ENCODE measurements around the gene NFXL1.

Gene NFXL1

DNA sequence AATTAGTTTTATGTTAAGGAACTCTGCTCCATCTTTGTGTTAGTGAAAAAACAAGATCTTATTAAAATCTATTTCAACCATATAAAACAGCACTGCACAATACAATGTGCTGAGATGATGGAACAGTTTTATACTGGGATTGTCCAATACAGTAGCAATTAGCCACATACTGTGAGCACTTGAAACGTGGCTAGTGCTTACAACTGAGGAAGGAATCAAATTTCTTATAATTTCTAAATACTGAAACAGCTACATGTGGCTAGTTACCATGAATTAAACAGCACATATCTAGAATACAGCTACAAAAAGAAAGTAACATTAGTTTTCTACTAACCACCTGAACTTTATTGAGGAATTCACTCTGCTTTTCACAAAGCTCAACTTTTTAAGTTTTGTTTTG is 14.7 kb downstream of the NFXL1 start:
- Histone ChIP-seq H3K9me3 (ENCODE audit: control insufficient read depth, low read length) (no peaks in the 10 kb centered on the region), H3K27ac (ENCODE audit: insufficient read depth, low read depth, low read length, poor library complexity, severe bottlenecking) (no peak overlapping the region), H3K27me3 (ENCODE audit: control insufficient read depth, insufficient read depth, low read length, poor library complexity, severe bottlenecking) (no peaks in the 10 kb centered on the region), H3K4me3 (ENCODE audit: insufficient read depth, low read depth, low read length) (no peak overlapping the region), H3K36me3 (ENCODE audit: control insufficient read depth, insufficient read depth, low read length) (peaks cover 30% of the 10 kb centered on the region), H3K4me1 (ENCODE audit: control insufficient read depth, insufficient read depth, low read length) (no peaks in the 10 kb centered on the region)
- WGBS, 2 experiments, result 86 to 100% methylated on average over 1 of the region's 1 CpG

DNA sequence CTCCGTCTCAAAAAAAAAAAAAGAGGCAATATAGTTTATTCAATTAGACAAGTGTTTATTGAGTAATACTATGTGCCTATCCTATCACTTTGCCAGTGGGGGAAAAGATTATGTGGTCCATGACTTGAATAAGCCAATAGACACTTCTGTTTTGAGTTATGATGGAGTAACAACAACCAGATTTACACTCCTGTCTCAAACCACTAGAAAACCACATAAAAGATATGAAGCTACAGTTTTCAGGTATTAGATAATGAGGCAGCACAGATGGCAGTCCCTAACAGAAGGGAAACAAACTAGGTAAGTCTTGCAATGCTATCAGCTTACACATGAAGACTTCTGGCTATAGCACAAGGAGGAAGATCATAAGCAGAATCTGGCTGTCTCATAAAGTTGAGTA is 22.5 kb downstream of the NFXL1 start:
- WGBS, 2 experiments, result 100% methylated on average over 1 of the region's 1 CpG; no CpG with 5 or more reads in 1 of the 2 experiments
- Histone ChIP-seq H3K27ac (ENCODE audit: insufficient read depth, low read depth, low read length, poor library complexity, severe bottlenecking) (no peak overlapping the region), H3K4me3 (ENCODE audit: insufficient read depth, low read depth, low read length) (no peak overlapping the region), H3K9me3 (ENCODE audit: control insufficient read depth, low read length) (no peaks in the 10 kb centered on the region), H3K27me3 (ENCODE audit: control insufficient read depth, insufficient read depth, low read length, poor library complexity, severe bottlenecking) (no peaks in the 10 kb centered on the region), H3K36me3 (ENCODE audit: control insufficient read depth, insufficient read depth, low read length) (peaks cover 18% of the 10 kb centered on the region), H3K4me1 (ENCODE audit: control insufficient read depth, insufficient read depth, low read length) (no peaks in the 10 kb centered on the region)

DNA sequence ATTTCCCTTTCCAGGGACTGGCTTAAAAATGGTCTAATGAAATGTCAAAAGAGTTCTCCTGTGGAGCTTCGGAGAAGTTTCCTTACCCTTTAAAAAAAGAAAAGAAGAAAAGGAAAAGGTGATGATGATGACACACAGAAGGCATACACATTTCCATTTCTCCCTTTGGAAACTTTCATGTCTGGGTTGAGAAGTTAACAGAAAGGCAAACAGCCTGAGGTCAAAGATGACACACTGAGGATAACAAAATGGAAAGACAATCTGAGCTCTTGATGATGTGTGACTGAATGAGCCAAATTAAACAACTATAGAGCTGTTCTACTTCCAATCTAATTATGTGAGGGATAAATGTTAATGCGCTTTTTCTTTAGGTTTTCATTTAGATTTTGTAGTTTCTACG is 32.2 kb downstream of the NFXL1 start:
- H3K27ac ChIP-seq (ENCODE audit: insufficient read depth, low read depth, low read length, poor library complexity, severe bottlenecking), result no peak overlapping the region
- WGBS, 2 experiments, result 89 to 100% methylated on average over 1 of the region's 3 CpGs
- no peaks in the 10 kb centered on the region for H3K9me3 ChIP-seq (ENCODE audit: control insufficient read depth, low read length)
- H3K4me1 ChIP-seq (ENCODE audit: control insufficient read depth, insufficient read depth, low read length), result no peaks in the 10 kb centered on the region
- H3K36me3 ChIP-seq (ENCODE audit: control insufficient read depth, insufficient read depth, low read length), result peaks cover 16% of the 10 kb centered on the region
- no peaks in the 10 kb centered on the region for H3K27me3 ChIP-seq (ENCODE audit: control insufficient read depth, insufficient read depth, low read length, poor library complexity, severe bottlenecking)
- H3K4me3 ChIP-seq (ENCODE audit: insufficient read depth, low read depth, low read length), result no peak overlapping the region

DNA sequence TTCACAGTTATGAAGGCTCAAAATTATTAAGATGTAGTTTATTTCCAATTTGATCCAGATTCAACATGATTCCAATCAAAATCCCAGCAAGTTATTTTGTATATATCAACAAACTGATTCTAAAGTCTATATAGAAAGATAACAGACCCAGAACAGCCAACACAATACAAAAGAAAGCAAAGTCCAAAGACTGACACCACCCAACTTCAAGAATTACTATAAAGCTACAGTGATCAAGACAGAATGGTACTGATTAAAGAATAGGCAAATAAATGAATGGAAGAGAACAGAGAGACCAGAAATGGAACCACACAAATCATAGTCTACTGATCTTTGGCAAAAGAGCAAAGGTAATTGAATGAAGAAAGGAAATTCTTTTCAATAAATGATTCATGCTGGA is 34.9 kb downstream of the NFXL1 start:
- H3K4me3 ChIP-seq (ENCODE audit: insufficient read depth, low read depth, low read length), result no peak overlapping the region
- H3K27ac ChIP-seq (ENCODE audit: insufficient read depth, low read depth, low read length, poor library complexity, severe bottlenecking), result no peak overlapping the region
- peaks cover 24% of the 10 kb centered on the region for H3K36me3 ChIP-seq (ENCODE audit: control insufficient read depth, insufficient read depth, low read length)

DNA sequence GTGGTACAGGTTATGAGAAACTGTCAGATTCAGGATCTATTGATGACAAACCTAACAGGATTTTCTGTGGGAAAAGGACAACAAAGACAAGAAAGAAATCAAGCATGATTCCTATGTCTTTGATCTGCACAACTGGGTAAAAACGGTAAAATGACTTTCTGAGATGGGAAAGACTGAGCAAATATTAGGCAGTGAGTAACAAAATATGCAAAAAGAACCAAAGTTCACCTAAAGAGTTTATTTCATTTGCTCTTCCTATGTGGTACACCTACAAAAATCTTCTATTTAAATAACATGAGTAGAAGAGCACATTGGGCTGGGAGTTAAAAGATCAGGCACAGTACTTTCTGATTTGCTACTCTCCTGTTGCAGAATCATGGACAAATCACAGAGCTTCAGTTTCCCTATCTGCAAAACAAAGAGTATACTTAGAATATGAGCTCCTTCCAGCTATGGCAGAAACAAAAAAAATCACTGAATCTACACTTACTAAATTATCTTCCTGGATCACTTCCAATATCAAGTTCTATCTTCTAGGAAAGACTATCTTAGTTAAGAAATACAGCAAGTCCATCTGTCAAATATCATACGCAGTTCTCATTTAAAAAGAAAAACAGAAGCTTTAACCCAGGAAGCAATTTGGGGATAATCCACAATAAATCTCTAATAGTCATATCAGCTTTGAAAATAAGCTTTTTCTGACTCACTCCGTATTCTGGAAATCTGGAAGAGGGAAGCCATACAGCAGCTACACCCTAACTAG is 37.4 kb downstream of the NFXL1 start:
- Histone ChIP-seq H3K4me1 (ENCODE audit: control insufficient read depth, insufficient read depth, low read length) (no peaks in the 10 kb centered on the region), H3K27me3 (ENCODE audit: control insufficient read depth, insufficient read depth, low read length, poor library complexity, severe bottlenecking) (no peaks in the 10 kb centered on the region), H3K27ac (ENCODE audit: insufficient read depth, low read depth, low read length, poor library complexity, severe bottlenecking) (no peak overlapping the region), H3K36me3 (ENCODE audit: control insufficient read depth, insufficient read depth, low read length) (peaks cover 37% of the 10 kb centered on the region), H3K9me3 (ENCODE audit: control insufficient read depth, low read length) (no peaks in the 10 kb centered on the region), H3K4me3 (ENCODE audit: insufficient read depth, low read depth, low read length) (no peak overlapping the region)
- WGBS, 2 experiments, result 95 to 97% methylated on average over 2 to 3 of the region's 3 CpGs

More for the DNA sequence above, 34.9 kb downstream of the NFXL1 start:
- no peaks in the 10 kb centered on the region for H3K4me1 ChIP-seq (ENCODE audit: control insufficient read depth, insufficient read depth, low read length)
- no peaks in the 10 kb centered on the region for H3K9me3 ChIP-seq (ENCODE audit: control insufficient read depth, low read length)
- no peaks in the 10 kb centered on the region for H3K27me3 ChIP-seq (ENCODE audit: control insufficient read depth, insufficient read depth, low read length, poor library complexity, severe bottlenecking)

DNA sequence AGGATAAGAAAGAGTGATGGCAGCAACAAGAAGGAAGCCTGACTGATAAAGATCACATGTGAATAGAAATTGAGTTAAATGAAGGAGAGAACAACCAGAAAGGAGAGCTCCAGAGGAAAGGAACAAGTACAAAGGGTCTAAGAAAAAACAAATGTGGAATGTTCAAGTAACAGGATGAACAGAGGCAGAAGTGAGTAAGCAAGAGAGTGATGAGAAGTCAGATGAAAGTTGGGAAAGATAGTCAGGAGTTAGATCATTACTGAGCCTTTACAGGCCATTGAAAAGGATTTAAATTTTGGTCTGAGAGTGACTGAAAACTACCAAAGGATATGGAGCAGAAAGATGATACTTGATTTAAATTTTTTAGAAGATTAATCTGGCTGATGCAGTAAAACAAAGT is 38.1 kb downstream of the NFXL1 start:
- Histone ChIP-seq H3K36me3 (ENCODE audit: control insufficient read depth, insufficient read depth, low read length) (peaks cover 37% of the 10 kb centered on the region), H3K4me3 (ENCODE audit: insufficient read depth, low read depth, low read length) (no peak overlapping the region), H3K4me1 (ENCODE audit: control insufficient read depth, insufficient read depth, low read length) (no peaks in the 10 kb centered on the region)

DNA sequence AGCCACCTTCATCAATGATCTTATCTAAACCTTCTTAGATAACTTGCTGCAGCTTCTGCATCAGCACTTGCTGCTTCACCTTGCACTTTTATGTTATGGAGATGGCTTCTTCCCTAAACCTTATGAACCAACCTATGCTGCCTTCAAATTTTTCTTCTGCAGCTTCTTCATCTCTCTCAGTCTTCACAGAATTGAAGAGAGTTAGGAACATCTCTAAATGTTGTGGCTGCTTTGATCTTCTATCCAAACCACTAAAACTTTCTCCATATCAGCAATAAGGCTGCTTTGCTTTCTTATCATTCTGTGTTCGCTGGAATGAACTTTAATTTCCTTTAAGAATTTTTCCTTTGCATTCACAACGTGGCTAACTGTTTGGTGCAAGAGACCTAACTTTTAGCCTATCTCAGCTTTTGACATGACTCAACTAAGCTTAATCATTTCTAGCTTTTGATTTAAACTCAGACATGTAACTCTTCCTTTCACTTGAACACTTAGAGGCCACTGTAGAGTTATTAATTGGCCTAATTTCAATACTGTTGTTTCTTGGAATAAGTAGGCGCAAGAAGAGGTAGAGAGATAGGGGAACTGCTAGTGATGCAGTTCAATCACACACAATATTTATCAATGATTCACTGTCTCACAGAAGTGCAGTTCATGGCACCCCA is 40.4 kb downstream of the NFXL1 start:
- H3K9me3 ChIP-seq (ENCODE audit: control insufficient read depth, low read length), result no peaks in the 10 kb centered on the region
- H3K27me3 ChIP-seq (ENCODE audit: control insufficient read depth, insufficient read depth, low read length, poor library complexity, severe bottlenecking), result no peaks in the 10 kb centered on the region
- no peak overlapping the region for H3K27ac ChIP-seq (ENCODE audit: insufficient read depth, low read depth, low read length, poor library complexity, severe bottlenecking)
- 95 to 96% methylated on average over 3 of the region's 3 CpGs for WGBS, 2 experiments
- no peak overlapping the region for H3K4me3 ChIP-seq (ENCODE audit: insufficient read depth, low read depth, low read length)
- peaks cover 37% of the 10 kb centered on the region for H3K36me3 ChIP-seq (ENCODE audit: control insufficient read depth, insufficient read depth, low read length)
- H3K4me1 ChIP-seq (ENCODE audit: control insufficient read depth, insufficient read depth, low read length), result no peaks in the 10 kb centered on the region

More for the DNA sequence above, 38.1 kb downstream of the NFXL1 start:
- Histone ChIP-seq H3K27ac (ENCODE audit: insufficient read depth, low read depth, low read length, poor library complexity, severe bottlenecking) (no peak overlapping the region), H3K27me3 (ENCODE audit: control insufficient read depth, insufficient read depth, low read length, poor library complexity, severe bottlenecking) (no peaks in the 10 kb centered on the region), H3K9me3 (ENCODE audit: control insufficient read depth, low read length) (no peaks in the 10 kb centered on the region)

DNA sequence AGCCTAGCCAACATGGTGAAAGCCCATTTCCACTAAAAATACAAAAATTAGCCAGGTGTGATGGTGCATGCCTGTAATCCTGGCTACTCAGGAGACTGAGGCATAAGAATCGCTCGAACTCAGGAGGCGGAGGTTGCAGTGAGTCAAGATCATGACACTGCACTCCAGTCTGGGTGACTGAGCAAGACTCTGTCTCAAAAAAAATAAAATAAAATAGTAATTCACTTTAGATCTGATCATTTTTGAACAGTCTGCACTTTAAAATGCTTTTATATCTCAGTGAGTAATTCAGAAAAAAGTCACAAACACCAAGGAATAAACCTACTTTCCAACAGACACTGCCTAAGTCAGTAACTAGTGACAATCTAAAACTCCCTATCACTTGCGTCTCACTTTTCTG is 50.9 kb downstream of the NFXL1 start:
- H3K27ac ChIP-seq (ENCODE audit: insufficient read depth, low read depth, low read length, poor library complexity, severe bottlenecking), result no peak overlapping the region
- H3K9me3 ChIP-seq (ENCODE audit: control insufficient read depth, low read length), result no peaks in the 10 kb centered on the region
- WGBS, 2 experiments, result 69% methylated on average over 4 of the region's 4 CpGs
- H3K36me3 ChIP-seq (ENCODE audit: control insufficient read depth, insufficient read depth, low read length), result no peaks in the 10 kb centered on the region
- no peaks in the 10 kb centered on the region for H3K27me3 ChIP-seq (ENCODE audit: control insufficient read depth, insufficient read depth, low read length, poor library complexity, severe bottlenecking)
- no peaks in the 10 kb centered on the region for H3K4me1 ChIP-seq (ENCODE audit: control insufficient read depth, insufficient read depth, low read length)
- no peak overlapping the region for H3K4me3 ChIP-seq (ENCODE audit: insufficient read depth, low read depth, low read length)

DNA sequence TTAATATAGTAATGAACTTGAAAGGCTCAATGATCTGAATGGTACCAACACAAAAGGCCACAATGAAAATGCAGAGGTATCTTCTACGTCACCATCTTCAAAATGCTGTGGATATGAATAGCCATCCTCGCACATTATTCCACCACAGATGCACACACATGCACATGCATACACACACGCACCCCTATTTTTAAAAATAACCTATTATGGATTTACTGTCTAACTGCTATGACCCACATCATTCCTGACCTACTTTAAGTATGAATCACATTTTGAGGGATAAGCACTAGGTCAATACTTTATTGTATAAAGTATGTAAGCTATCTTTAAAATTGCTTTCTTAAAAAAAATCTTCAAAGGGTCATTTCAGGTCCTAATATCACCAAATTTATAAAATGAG is 52.1 kb downstream of the NFXL1 start:
- H3K9me3 ChIP-seq (ENCODE audit: control insufficient read depth, low read length), result no peaks in the 10 kb centered on the region
- H3K4me3 ChIP-seq (ENCODE audit: insufficient read depth, low read depth, low read length), result no peak overlapping the region
- no peak overlapping the region for H3K27ac ChIP-seq (ENCODE audit: insufficient read depth, low read depth, low read length, poor library complexity, severe bottlenecking)
- H3K36me3 ChIP-seq (ENCODE audit: control insufficient read depth, insufficient read depth, low read length), result no peaks in the 10 kb centered on the region
- H3K27me3 ChIP-seq (ENCODE audit: control insufficient read depth, insufficient read depth, low read length, poor library complexity, severe bottlenecking), result no peaks in the 10 kb centered on the region
- 92 to 100% methylated on average over 3 of the region's 3 CpGs for WGBS, 2 experiments
- H3K4me1 ChIP-seq (ENCODE audit: control insufficient read depth, insufficient read depth, low read length), result no peaks in the 10 kb centered on the region

DNA sequence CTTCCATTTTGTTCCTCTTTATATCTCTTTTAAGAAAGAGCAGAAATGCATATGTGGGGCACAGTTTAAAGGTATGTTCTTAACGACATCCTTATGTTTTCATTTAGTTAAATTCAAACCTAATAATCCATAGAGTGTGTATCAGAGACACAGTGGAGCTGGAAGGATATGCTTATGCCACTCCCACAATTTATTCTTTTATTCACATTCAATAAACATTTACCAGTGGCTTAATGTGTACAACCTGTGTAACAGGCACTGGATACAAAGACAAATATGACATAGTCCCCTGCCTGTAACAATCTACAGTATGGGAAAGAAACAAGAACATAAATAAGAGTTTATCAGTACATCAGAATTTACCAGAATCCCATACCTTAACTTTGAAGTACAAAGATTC is 54.1 kb downstream of the NFXL1 start:
- Histone ChIP-seq H3K27me3 (ENCODE audit: control insufficient read depth, insufficient read depth, low read length, poor library complexity, severe bottlenecking) (no peaks in the 10 kb centered on the region), H3K9me3 (ENCODE audit: control insufficient read depth, low read length) (no peaks in the 10 kb centered on the region), H3K4me1 (ENCODE audit: control insufficient read depth, insufficient read depth, low read length) (no peaks in the 10 kb centered on the region), H3K27ac (ENCODE audit: insufficient read depth, low read depth, low read length, poor library complexity, severe bottlenecking) (no peak overlapping the region), H3K4me3 (ENCODE audit: insufficient read depth, low read depth, low read length) (no peak overlapping the region), H3K36me3 (ENCODE audit: control insufficient read depth, insufficient read depth, low read length) (no peaks in the 10 kb centered on the region)
- 91% methylated on average over 1 of the region's 1 CpG; no CpG with 5 or more reads in 1 of the 2 experiments for WGBS, 2 experiments
